GM19463 (cell line): Measurements from ENCODE around the gene RCSD1.
"Not testable (repeated sequence)": the region's sequence is repeated elsewhere in the genome, so short reads cannot be mapped to it uniquely, and the experiment has no call there.

Source experiments
- ATAC-seq: cut with Tn5 transposase; IDR thresholded peaks from one replicate; pipeline ENCODE4 v1.9.1; 2021; ENCODE audit warnings: mild to moderate bottlenecking, moderate library complexity; ENCODE audit not compliant: unreplicated experiment

RCSD1 gene

GRCh38 chr1:167629681-167630567, at the start of gene RCSD1:
RCSD1 (plus strand) TSS chr1:167630232; CDS start chr1:167630424, 192 bp downstream.
- peak; percentile 27 for ATAC-seq

- ATAC-seq = no peak
Measured at GRCh38 chr1:167582064-167582463, 48.0 kb upstream of the RCSD1 start.

DNA sequence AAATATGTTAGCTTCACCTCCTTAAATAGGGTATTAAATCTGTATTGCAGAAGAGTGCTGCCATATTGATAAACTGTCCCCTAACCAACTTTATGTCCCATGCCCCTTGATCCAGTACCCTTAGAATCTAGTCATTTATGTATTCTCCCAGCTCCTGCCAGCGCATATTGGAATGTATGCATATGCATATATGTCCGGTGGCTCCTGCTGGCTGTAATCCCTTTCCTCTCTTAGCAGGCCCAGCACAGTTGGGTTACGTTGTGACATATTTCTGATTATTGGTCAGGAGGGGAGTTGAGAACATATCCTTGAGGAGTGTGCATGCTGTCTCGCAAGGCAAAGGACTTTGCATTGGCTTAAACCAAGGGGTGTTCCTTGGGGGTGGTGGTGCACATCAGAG, 47.3 kb upstream of the RCSD1 start:
- ATAC-seq = no peak

GRCh38 chr1:167584581-167584980, 45.5 kb upstream of the RCSD1 start:
- ATAC-seq = no peak

DNA sequence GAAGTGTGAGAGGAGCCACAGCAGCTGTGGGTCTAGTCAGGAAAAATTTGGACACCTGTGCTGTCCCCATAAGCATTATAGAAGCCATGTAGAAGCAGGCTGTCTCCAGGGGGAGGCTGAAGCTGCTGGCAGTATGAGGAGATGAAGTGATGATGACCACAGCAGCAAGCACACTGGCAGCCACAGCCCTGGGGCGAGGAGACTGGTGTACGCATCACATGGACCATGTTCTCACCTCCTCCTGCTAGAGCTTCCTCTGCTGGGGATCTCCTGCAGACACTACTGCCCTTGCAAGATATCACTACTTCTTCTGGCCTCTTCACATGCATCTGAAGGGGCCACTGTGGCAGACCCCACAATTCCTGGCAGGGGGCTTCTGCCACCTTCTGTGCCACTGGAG, 42.7 kb upstream of the RCSD1 start:
- no peak for ATAC-seq

- ATAC-seq = no peak
Measured at GRCh38 chr1:167587872-167588271, 42.2 kb upstream of the RCSD1 start.

DNA sequence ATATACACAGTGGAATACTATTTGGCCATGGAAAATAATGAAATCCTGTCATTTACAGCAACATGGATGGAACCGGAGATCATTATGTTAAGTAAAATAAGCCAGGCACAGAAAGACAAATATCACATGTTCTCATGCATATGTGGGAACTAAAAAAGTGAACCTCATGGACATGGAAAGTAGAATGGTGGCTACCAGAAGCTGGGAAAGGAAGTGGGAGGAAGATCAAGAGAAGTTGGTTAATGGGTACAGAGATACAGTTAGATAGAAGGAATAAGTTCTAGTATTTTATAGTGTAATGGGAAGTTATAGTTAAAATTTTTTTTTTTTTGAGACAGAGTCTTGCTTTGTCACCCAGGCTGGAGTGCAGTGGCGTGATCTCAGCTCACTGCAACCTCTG, 41.7 kb upstream of the RCSD1 start:
- no peak for ATAC-seq

- no peak for ATAC-seq
Measured at GRCh38 chr1:167592475-167592874, 37.6 kb upstream of the RCSD1 start.

- ATAC-seq = no peak
Measured at GRCh38 chr1:167593860-167594259, 36.2 kb upstream of the RCSD1 start.

- ATAC-seq = no peak
Measured at GRCh38 chr1:167594822-167595221, 35.2 kb upstream of the RCSD1 start.

- peak; percentile 77 for ATAC-seq
Measured at GRCh38 chr1:167599957-167600581, 30.0 kb upstream of the RCSD1 start.

- no peak for ATAC-seq
Measured at GRCh38 chr1:167601442-167602383, 28.3 kb upstream of the RCSD1 start.

- no peak for ATAC-seq
Measured at GRCh38 chr1:167602840-167603239, 27.2 kb upstream of the RCSD1 start.

GRCh38 chr1:167605576-167605975, 24.5 kb upstream of the RCSD1 start:
- ATAC-seq = no peak

GRCh38 chr1:167611983-167612382, 18.0 kb upstream of the RCSD1 start:
- no peak for ATAC-seq

- ATAC-seq = no peak
Measured at GRCh38 chr1:167612587-167613385, 17.2 kb upstream of the RCSD1 start.

- not testable (repeated sequence) for ATAC-seq
Measured at GRCh38 chr1:167613984-167614383, 16.0 kb upstream of the RCSD1 start.

GRCh38 chr1:167614851-167615250, 15.2 kb upstream of the RCSD1 start:
- no peak for ATAC-seq

DNA sequence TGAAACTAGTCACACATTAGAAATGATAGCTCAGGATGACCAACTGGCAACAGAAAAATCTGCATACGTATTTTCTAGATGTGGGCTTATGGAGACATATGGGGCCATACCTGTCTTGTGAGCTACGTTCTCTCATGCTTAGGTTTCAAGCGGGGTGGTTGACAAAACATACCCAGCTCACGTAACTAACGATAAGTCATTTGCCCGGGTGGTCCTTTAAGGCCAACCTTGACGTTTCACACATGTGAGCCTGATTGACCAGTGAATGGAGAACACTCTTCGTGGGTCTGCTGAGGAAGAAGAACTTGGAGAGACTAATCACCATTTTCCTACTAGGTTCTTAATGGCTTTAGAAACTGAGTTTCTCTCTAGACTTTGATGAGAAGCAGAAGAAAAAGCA, 13.5 kb upstream of the RCSD1 start:
- ATAC-seq = no peak
